Daoy (cell line): Measurements from ENCODE around the gene DUSP9. TPM values are rescaled to one million over a fixed set of nuclear protein-coding genes. Genes with fewer than 3 reads are reported as not detected.
A peak's percentile ranks its signal among the peaks of the same experiment; 100 is the strongest.

ENCODE experiments used
- DNase-seq: peaks from one replicate; pipeline ENCODE4 v3.0.0-alpha.2; 2015; ENCODE audit warnings: low read depth
- total RNA-seq: library from RNA; depleted of rRNA; stranded (reverse); fragments of >200 nt; shearing (Covaris generic); gene quantifications from 2 replicates; pipeline ENCODE4 v1.2.3, GENCODE V29; 2014

Gene DUSP9
- total RNA-seq, 1 experiment from 2014 or later, result 10.2 TPM

DNA sequence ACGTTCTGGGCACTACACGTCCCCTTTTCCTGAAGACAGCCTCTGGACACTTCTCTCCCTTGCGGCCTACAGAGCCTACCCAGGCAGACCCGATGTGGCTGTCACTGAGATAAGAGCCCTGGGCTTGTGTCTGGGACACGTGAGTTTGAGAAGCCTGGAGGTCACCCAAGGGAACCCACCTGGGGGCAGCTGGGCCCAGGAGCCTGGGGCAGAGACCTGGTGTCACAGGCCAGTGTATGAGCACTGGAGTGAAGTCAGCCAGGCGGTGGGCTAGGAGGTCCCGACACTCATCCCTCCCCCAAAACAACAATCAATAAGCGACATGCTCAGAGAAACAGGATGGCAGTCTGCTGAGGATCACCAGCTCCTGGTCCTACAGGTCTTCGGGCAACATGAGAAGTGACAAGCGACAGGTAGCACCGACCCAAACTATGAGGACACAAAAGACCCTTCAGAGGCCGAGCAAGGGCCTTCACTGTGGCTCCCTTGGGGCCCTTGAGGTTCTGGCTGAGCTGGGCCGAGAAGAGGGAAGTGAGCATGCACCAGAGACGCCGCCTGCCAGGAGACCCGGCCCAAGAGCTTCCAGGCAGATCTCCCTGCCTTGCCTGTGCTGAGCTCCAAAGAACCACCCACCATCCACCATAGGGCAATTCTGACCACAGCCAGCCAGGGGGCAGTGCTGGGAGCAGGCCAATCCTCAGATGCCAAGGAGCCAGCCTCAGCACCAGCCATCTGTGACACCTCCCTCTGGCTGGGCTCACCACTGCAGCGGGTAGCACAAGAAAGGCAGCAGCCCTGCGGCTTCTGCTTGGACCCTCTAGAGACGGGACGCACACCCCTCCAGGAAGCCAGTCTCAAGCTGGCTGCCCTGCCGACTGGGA, 11.0 kb upstream of the DUSP9 start:
- DNase-seq, result peak; percentile 62

DNA sequence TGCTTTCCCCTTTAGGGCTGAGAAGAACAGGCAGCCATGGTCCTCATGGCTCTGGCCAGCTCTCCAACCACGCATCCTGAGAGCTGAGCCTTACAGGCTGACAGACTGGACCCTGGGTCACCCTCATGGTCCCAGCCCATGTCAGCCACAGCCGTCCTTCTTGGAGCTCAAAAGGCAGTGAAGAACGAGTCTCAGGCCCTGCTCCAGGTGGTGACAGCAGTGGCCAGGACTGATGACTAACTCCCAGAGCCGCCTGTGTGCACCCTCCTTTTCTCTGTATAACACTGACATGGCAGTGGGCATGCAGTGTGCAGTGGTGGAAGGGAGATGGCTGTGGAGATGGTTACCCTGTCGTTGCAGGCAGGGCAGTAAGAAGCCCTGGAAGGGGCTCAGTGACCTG, 10.3 kb upstream of the DUSP9 start:
- no peak for DNase-seq

DNA sequence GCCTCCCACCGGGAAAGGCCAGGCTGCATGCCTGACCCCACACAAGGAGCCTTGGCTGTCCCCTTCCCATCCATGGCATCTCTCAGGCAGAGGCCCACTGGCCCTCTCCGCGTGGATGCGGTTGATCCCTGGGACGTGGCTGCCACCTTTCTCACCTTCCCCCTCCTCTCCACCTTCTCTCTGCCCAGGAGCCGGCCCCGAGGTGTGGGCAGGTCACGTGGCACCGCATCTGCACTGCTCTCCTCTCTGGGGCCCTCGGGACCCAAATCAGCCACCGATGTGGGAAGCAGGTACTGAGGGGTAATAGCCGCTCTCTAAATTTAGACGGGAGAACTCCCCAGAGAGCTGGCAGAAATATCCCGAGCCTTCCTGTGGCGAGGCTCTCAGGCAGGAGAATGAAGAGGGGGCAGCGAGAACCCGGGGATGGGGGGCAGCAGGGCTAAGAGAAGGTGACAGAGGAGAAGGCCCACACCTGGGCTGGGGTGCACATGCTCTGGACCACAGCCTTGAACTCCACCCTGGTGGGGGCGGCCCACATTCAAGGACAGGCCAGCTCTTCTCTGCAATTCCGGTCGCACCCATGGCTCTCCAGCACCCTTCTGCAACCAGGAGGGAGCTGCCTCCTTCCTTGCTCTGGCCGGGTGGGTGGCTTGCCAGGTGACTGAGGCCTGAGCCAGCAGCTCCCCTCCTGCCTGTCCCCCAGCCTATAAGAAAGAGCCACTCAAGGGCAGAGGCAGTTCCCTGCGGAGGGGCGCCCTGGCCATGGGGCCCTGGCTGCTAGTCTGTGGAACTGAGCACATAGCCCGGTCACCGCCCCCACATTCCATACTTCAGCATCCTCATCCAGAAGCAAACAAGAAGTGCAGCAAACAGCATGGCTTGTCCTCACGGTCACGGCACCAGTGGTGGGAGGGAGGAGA, 9.6 kb upstream of the DUSP9 start:
- no peak for DNase-seq

DNA sequence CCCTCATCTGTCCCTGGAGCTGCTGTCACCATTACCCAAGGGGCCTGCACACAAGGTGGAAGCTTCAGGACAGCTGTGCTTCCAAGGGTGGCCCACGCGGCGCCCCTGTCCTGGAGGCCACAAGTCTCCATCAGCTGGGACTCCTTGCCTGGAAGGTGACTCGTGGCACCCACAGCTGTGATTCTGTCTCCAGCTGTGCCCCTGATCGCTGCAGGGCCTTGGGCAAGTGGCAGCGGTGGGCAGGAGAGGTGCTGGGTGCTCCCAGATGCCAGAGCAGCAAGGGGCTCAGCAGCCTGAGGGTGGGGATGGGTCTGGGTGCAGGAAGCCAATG, 9.0 kb upstream of the DUSP9 start:
- DNase-seq, result no peak

DNA sequence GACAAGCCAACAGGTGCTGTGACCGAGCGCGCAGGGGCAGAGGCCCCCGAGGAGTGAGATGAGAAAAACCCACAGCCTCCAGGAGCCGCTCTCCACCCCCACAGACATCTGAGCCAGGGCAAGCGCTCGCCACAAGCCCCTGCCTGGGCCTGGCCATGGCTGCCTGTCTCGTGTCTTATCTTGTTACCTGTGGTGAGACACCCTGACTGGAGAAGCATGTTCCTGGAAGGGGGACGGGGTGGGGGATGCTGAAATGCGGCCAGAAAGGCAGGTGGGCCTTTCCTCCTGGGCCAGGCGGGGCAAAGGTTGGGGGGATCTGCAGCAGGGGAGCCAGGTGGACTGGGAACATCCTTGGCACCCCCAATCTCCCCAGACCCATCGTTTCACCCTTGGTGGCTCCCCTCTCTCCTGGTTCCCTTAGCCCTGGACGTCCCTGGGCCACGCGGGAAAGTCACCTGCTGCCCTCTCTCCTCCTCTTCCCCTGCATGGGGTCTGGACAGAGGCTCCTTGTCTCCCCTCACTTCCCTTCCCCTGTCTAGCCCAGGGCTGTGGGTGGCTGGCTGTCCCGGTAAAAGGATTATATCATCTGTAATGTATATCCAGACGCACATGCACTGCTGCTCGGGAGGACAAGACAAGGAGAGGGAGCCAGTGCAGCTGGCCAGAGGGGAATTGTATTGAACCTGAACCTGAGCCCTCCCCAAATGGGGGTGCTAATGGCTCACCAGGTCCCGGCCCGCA, 8.4 kb upstream of the DUSP9 start:
- no peak for DNase-seq

DNA sequence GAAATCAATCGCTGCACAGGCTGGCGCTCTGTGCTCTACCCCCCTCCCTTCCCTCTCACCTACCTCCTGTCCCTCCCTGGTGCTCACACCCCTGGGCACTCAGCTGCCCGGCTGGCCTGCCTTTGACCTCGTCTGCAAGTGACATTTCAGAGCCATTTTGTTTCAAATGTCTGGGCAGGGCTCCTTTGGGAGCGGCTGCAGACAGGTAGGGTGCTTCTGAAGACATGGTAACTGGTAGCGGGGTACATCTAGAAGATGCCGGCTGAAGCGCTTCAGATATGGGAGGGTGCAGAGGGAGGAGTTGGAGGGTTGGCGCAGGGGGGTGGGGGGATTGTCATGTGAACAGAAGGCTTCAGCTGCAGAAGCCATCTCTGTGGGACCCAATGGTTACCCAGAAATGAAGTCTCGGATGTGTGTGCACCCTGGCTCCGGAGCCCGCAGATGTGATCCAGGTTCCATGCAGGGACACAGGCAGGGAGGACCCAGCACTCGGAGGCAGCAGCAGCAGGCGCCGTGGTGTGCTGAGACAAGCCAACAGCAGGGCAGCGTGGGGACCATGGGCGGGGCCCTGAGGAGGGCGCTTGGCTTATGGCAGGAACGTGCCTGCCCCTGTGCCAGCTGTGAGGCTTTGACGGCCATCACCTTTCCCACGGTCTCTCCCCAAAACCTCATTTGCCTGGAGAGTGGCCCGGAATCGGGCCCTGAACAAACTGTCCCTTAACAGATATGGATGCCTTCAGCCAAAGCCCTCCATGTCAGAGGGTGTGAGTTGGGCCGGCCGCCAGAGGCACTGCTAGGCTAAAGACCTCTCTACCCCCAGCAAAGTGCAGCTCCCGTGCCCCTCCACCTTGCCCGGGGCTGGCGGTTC, 7.6 kb upstream of the DUSP9 start:
- DNase-seq, result no peak

DNA sequence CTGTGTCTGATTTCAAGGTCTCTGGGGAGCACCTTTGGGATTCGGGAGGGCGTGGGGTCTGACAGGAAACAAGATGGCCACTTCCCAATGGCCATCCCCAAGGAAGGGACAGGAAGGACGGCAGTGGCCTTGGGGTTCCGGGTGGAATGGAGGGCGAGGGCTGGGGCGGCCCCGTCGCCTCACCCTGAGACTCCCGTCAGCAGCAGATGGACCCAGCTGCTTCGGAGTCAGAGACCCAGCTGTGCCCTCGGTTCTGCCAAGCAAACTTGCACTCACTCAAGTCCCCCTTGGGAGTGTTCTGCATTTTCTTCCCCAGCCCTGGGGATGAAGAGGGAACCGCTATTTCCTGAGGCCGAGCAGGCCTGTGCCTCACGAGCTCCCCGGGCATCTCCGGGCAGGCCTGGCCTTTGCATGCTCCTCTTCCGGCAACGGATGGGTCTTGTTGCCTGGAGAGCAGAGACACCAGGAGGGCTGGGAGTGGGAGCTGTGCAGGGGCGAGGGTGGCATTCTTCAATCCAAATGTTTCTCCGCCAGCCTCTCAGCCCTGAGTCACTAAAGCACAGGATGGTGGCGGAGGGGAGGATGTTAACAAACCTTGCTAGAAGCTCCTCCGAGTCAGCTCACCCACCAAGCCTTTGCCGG, 6.8 kb upstream of the DUSP9 start:
- DNase-seq, result no peak

DNA sequence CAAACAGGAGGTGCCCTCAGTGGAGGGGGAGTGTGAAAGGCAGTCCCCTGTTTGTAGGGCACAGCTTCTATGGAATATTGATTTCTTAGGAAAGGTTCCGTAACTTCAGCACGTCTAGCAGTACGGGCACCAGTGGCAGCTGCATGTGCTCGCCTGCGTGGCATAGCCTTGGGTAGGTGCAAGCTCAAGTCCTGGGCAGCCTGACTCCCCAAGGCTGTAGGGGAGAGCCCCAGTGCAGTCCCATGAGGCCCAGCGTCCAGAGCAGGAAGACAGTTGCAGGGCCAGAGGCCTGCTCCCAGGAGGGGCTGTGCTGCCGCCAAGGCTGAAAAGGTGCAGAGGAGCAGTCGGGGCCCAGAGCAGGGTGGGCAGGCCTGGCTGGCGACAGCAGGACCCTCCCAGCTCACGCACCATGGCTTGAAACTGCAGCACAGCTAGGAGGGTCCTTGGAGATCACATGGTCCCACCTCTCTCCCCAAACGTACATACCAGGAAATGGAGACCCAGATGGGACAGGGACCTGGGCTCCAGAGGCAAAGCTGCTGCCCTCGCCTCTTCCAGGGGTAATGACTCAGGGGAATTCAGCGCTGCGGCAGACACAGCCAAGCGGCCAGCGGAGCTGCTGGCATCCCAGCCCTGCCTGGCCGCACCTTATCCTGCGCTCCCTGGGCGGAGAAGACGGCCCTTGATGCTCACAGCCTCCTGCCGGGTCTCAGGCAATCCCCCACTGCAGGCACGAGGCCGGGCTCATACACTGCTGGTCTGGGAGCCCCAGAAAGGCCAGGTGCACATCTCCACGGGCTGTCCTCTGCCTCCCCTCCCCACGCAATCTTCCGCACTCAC, 6.0 kb upstream of the DUSP9 start:
- DNase-seq, result no peak

DNA sequence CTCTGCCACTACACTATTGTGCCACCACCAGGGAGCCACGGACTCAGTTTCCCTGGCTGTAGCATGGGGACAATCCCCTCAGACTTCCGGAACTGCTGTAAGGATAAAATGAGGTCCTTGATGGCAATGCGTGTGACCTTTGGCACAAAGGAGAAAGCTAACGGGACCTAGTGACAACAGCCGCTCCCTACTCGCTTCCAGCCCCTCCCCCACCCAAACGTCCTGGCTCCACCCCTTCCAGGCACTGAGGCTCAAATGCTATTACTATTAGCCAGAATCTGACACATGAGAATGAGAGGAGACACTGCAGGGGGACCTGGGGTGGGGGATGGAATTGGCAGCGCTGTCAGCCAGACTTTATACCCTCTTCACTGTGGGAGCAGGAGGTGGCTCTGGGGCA, 5.4 kb upstream of the DUSP9 start:
- DNase-seq, result no peak

DNA sequence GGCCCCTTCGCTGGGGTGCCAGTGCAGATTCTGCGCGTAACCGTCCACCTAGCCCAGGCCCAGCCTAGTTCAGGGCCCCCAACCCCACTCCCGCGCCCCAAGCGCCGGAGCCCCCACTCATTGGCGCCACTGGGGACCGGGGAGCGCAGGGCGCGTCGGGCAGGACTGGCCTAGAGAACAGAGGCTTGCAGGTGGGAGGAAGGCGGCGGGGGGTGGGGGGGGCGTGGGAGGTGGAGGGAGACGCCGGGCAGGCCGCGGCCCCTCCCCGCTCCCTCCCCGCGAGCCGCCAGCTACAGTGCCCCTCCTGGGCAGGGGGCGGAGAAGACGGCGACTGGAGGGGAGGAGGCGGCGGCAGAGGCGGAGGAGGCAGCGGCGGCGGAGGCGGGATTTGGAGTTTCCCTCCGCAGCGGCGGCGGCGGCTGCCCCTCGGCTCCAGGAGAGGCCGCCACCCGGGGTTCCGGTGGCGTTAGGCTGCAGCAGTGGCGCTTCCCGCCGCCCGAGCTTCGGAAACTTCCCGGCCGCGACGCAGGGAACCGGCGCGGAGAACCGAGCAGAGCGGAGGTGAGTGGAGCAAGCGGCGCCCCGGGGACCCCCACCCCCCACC, 4.8 kb upstream of the DUSP9 start:
- peak; percentile 13 for DNase-seq

DNA sequence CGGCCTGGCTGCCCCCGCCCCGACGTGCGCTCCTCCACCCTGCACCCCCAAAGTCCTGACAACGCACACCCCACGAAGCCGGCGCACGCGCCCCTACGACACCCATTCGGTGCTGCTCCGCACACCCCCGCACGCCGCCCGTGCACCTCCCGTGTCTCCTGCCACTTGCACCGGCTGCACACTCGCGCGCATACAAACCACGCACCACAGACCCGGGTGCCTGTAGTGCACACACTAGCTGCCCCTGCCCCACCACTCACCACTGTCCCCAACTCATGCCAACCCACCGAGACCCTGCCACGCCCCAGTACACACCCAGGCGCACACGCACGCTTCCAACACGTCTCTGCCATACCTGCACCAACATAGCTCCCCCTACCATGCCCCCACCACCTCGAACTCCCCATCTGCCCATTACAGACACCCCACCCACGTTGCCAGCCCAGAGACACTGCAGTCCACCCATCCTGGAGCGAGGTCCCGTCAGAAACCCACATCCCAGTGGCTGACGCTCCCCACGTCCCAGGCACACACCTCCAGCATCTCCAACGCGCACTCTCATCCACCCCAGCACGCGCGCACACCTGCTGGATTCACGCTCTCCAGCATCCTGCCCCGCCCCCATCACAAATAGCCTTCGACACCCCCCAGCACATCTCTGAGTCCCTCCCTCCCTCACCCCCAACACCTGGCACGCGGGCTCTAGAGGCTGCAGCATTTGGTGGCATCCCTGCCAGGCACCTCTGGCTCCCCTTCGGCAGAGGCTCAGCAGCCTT, 4.2 kb upstream of the DUSP9 start:
- DNase-seq, result no peak

DNA sequence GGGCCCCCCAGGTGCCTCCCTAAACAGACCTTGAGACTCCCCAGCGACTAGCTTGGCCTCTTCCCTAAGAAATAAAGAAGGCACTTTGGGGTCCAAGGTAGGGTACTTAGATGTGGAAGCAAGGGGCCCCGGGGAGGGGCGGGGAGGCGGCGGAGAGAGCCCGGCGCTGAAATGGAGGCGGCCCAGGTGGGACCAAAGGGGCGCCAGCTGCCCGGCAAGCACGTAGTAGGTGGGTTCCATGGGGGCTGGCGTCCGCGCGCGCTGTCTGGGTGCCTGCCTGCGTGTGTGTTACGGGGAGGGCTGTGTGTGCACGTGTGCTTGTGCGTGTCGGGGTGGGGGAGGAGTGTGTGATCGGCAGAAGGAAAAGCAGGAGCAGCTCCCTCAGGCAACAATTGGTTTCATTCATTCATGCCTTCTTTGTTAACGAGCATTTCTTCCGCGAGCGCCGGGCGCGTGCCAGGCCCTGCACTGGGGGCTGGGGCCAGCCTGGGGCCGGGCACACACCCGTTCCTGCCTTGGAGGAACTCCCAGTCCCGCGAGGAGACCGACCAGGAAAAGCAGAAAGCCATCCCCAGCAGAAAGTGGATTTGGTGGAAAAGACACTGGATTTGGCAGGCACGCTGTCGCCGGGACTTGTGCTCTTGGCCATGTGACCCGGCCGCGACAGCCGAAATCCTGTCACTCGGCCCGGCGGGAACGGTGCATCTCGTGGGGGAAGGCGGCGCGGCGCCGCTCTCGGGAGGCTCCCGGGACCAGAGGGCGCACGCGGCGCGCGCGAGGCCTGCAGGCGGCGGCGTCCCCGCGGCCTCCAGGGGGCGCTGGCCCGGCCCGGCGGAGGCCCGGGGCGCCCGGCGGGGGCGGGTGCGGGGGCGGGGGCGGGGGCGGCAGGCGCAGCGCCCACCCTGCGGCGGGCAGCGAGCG, 3.3 kb upstream of the DUSP9 start:
- DNase-seq, result no peak

DNA sequence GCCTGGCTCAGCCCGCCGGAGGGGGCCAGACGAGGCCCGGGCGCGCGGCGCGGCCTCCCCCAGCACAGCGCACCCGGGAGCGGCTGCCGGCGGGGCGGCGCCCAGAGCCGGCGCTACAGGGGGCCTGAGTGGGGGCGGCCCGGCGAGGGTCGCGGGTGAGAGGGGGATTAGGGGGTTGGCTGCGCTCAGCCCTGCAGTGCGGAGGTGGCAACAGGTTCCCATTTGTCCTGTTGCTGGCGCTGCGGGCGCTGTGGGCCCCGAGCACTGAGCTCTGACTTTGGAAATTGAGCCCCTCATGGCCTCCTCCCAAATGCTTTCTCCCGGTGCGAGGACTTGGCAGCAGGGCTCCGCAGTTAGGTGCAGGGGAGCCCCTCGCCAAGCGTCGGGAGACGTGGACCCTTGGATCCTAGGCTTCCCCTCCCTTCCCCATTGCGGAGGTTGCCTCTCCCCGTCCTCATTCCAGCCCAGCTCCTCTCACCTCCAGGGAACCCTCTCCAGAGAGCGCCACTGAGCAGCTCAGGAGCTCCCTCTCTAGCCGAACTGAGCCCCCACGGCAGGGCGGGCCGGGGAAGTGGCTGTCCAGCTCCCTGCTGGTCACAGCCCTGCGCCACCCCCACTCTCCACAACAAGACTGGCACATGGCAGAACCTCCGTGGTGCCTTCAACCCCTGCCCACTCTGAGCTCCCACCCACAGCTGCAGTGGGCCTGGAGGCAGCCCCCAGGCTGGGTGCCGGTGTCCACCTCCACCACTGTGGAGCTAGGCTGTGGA, 2.5 kb upstream of the DUSP9 start:
- DNase-seq, result peak; percentile 30

DNA sequence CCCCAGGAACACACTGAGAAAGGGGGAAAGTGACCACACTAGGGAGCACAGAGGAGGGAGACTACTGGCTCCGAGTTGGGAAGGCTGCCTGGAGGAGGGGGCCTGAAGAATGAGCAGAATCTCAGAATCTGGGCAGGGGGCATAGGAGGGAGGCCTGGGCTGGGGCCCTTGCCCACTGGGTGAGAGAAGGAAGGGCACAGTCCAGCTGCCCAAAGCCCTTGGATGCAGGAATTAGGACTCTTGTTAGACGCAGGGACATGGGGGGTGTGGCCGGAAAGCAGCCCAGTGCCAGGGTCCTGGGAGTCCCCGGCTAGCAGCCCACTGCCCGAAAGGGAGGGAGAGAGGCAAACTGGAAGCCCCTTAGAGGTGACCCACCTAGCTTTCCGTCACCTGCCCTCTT, 1.9 kb upstream of the DUSP9 start:
- no peak for DNase-seq

DNA sequence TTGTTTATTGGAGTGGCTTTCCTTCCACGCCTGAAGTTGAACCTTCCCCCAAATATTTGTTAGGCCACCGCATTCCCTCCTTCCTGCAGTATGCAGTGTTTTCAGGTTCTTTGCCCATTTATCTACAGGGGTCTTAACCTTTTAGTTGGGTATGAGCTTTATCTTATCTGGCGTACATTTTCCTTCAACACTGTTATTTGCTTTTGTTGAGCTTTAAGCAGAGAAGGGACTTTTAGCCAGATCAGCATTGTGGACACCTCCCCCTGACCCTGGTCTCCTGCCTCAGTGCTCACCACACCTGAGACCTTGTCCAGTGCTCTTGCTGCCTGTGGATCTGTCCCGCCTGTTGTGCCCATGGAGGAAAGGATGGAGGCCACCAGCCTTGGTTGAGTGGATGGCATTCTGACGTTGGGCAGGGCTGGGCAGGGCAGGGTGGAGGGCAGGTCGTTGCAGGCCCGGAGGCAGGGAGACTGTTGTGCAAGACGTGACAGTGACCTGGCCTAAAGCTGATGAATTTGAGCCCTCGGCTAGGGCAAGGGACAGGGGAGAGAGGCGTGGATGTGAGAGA, 998 bp upstream of the DUSP9 start:
- DNase-seq, result no peak
